CD4-positive, alpha-beta T cell treated with Interleukin-6 at 100 ng/mL for 8 hours (primary cell): ENCODE results near the gene FUBP1.
"Not testable (repeated sequence)": the region's sequence is repeated elsewhere in the genome, so short reads cannot be mapped to it uniquely, and the experiment has no call there.

ENCODE experiments used
- DNase-seq: peaks from one replicate; pipeline ENCODE4 v3.0.0-alpha.2; 2020; ENCODE audit warnings: mixed read lengths, low spot score

Gene FUBP1

GRCh38 chr1:77945345-77945744, 33.5 kb downstream of the FUBP1 start:
- DNase-seq: no peak

- DNase-seq: no peak
Measured at GRCh38 chr1:77942400-77943140, 36.3 kb downstream of the FUBP1 start.

- DNase-seq: no peak
Measured at GRCh38 chr1:77940921-77941570, 37.8 kb downstream of the FUBP1 start.

GRCh38 chr1:77938651-77939050, 40.2 kb downstream of the FUBP1 start:
- no peak for DNase-seq

GRCh38 chr1:77929806-77930205, 49.1 kb downstream of the FUBP1 start:
- DNase-seq: no peak

- DNase-seq: no peak
Measured at GRCh38 chr1:77927414-77927813, 51.5 kb downstream of the FUBP1 start.

- no peak for DNase-seq
Measured at GRCh38 chr1:77926561-77927357, 52.1 kb downstream of the FUBP1 start.

- no peak for DNase-seq
Measured at GRCh38 chr1:77925956-77926355, 52.9 kb downstream of the FUBP1 start.

- no peak for DNase-seq
Measured at GRCh38 chr1:77925518-77925917, 53.4 kb downstream of the FUBP1 start.

- DNase-seq: not testable (repeated sequence)
Measured at GRCh38 chr1:77918918-77919317, 60.0 kb downstream of the FUBP1 start.

GRCh38 chr1:77910116-77910515, 68.8 kb downstream of the FUBP1 start:
- DNase-seq: no peak

- no peak for DNase-seq
Measured at GRCh38 chr1:77906624-77907023, 72.2 kb downstream of the FUBP1 start.

GRCh38 chr1:77906019-77906545, 72.8 kb downstream of the FUBP1 start:
- DNase-seq: no peak

- DNase-seq: no peak
Measured at GRCh38 chr1:77905603-77906002, 73.3 kb downstream of the FUBP1 start.

- no peak for DNase-seq
Measured at GRCh38 chr1:77900687-77901293, 78.1 kb downstream of the FUBP1 start.

GRCh38 chr1:77899647-77900320, 79.1 kb downstream of the FUBP1 start:
- no peak for DNase-seq
